Adrenal gland (tissue), 12 donors: ENCODE data around the gene KLHL11. TPM values are rescaled to one million over a fixed set of nuclear protein-coding genes. Genes with fewer than 3 reads are reported as not detected.
"Not testable (repeated sequence)": the region's sequence is repeated elsewhere in the genome, so short reads cannot be mapped to it uniquely, and the experiment has no call there.

ENCODE experiments used
- DNase-seq, 7 donors: peaks; one replicate each; pipeline ENCODE4 v3.0.0-alpha.2; 2019 to 2020
- H3K27ac ChIP-seq, 5 donors: fragments of 200-600 bp; sonication (generic) in 4 of 5; 1 replicate in 3 of 5; 2 replicates in 2 of 5; pipeline versions ENCODE4 v1.5.1 to v1.8.0; 2016 to 2020; ENCODE audit warnings: mild to moderate bottlenecking in 1 of 5
- H3K27me3 ChIP-seq: fragments of 200-600 bp; 2 replicates; pipeline ENCODE4 v1.8.0; 2021
- H3K36me3 ChIP-seq, 2 donors: fragments of 200-600 bp; replicated peaks in 1 of 2; 1 replicate in 1 of 2; 2 replicates in 1 of 2; pipeline versions ENCODE4 v1.5.1 to v1.8.0; 2018 to 2022
- H3K4me1 ChIP-seq, 2 donors: fragments of 200-600 bp; replicated peaks in 1 of 2; 1 replicate in 1 of 2; 2 replicates in 1 of 2; pipeline versions ENCODE4 v1.5.1 to v1.8.0; 2018 to 2021
- H3K4me3 ChIP-seq, 4 donors: fragments of 200-600 bp; sonication (generic) in 3 of 4; one replicate each; pipeline ENCODE4 v1.5.1; 2016 to 2018
- H3K9me3 ChIP-seq, 3 donors: fragments of 200-600 bp; sonication (generic) in 1 of 3; replicated peaks in 1 of 3; 1 replicate in 2 of 3; 2 replicates in 1 of 3; pipeline versions ENCODE4 v1.5.1 to v1.8.0; 2016 to 2021
- CTCF ChIP-seq, 6 experiments: fragments of 450-650 bp in 4 of 6; fragments of 200-600 bp in 2 of 6; sonication (generic) in 1 of 6; IDR thresholded peaks; 1 replicate in 5 of 6; 2 replicates in 1 of 6; pipeline versions ENCODE4 v1.5.1 to v1.8.0; 2016 to 2021; ENCODE audit warnings: antibody characterized with exemption in 6 of 6, mild to moderate bottlenecking in 2 of 6, moderate library complexity in 1 of 6
- POLR2A ChIP-seq, 2 donors: fragments of 450-650 bp; IDR thresholded peaks; one replicate each; pipeline ENCODE4 v1.6.1; 2017; ENCODE audit warnings: antibody characterized with exemption in 2 of 2, mild to moderate bottlenecking in 2 of 2, moderate library complexity in 1 of 2
- whole genome bisulfite sequencing, 4 donors: extraction: QIAGEN DNeasy Blood & Tissue Kit in 2 of 4; methylation state at CpG; one replicate each; pipeline versions ENCODE4 v1.1.5 to v1.1.7; 2013 to 2017; 5-methylcytosine and 5-hydroxymethylcytosine counted together
- intact Hi-C, 2 donors: fragments of 100-400 bp; cut with DNase I; formaldehyde crosslinking; loops; one replicate each; pipeline versions ENCODE4 v1.14.1 to v1.15.0; 2022 to 2023
- polyA plus RNA-seq, 3 donors: library from polyadenylated mRNA; stranded (reverse); fragments of 200-250 nt in 2 of 3; fragments of 350-450 nt in 1 of 3; fragmentation: Illumina TruSeq in 1 of 3; extraction: RNeasy Lipid Tissue Mini Kit (QIAGEN cat#74804) in 1 of 3; gene quantifications; one replicate each; pipeline ENCODE4 v1.2.3, GENCODE V29; 2013 to 2014
- total RNA-seq, 9 donors: library from RNA; depleted of rRNA in 4 of 9; stranded (reverse); fragments of >200 nt in 4 of 9; fragments of 120-200 nt in 1 of 9; fragmentation: NEBNext Ultra II Directional in 1 of 9; extraction: Animal tissue kit (Norgen Biotek cat#: 25700) in 1 of 9; gene quantifications; one replicate each; pipeline versions ENCODE4 v1.1.0 to v1.2.4, GENCODE V29; 2013 to 2023
- donor health status: healthy with polysubstance abuse.
- donor health status: Bipolar disorder and iron deficiency.
- donor health status: DM: yes; HTN: yes; CAD: no.
- donor health status: DM: no; HTN: no; CAD: no.
- donor health status: DM: no; HTN: no; CAD: no.
- donor health status: DM: yes; HTN: yes; CAD: no.

KLHL11 gene
- total and polyA plus RNA-seq, 12 donors: 0.17 to 42.9 (median 18.3) TPM

GRCh38 chr17:41849251-41849990 is 15.8 kb downstream of the KLHL11 start:
- Histone ChIP-seq H3K27ac (no peak overlapping the region), H3K36me3 (peaks cover 0 to 11% of the 10 kb centered on the region in 2 donors), H3K4me1 (peaks cover 0 to 7% of the 10 kb centered on the region in 2 donors), H3K4me3 (no peak overlapping the region), H3K9me3 (no peaks in the 10 kb centered on the region), H3K27me3 (no peaks in the 10 kb centered on the region)
- intact Hi-C loops: no loop called here
- DNase-seq: no peak
- no peak for TF ChIP-seq CTCF (IDR thresholded peaks at IDR 0.05)
- TF ChIP-seq POLR2A (IDR thresholded peaks at IDR 0.05): no peak
- WGBS, 4 donors: 77 to 86% (median 83%) methylated on average over 4 of the region's 4 CpGs

GRCh38 chr17:41848788-41849187 is 16.4 kb downstream of the KLHL11 start:
- intact Hi-C loops: no loop called here
- Histone ChIP-seq H3K9me3 (no peaks in the 10 kb centered on the region), H3K27me3 (no peaks in the 10 kb centered on the region), H3K36me3 (peaks cover 0 to 4% of the 10 kb centered on the region in 2 donors), H3K4me3 (no peak overlapping the region), H3K27ac (no peak overlapping the region), H3K4me1 (peaks cover 0 to 7% of the 10 kb centered on the region in 2 donors)
- TF ChIP-seq POLR2A (IDR thresholded peaks at IDR 0.05) (no peak), CTCF (IDR thresholded peaks at IDR 0.05) (no peak)
- no peak for DNase-seq
- WGBS, 4 donors: 76 to 85% (median 81%) methylated on average over 4 of the region's 4 CpGs

DNA sequence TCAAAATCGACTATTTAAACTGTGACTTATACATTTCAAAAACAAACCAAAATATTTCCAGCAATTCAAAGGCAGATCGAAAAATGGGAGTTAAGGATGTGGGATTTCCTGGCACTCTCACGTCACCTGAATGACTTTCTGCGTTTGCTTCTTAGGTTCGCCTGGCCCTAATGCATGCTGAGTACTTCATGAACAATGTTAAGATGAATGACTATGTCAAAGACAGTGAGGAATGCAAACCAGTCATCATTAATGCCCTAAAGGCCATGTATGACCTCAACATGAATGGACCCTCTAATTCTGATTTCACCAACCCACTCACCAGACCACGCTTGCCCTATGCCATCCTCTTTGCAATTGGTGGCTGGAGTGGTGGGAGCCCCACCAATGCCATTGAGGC is 20.3 kb downstream of the KLHL11 start:
- H3K4me3 ChIP-seq: no peak overlapping the region
- no peaks in the 10 kb centered on the region for H3K27me3 ChIP-seq
- no peaks in the 10 kb centered on the region for H3K36me3 ChIP-seq
- no peak for DNase-seq
- WGBS, 4 donors: 91 to 95% (median 93%) methylated on average over 6 of the region's 6 CpGs
- H3K27ac ChIP-seq: no peak overlapping the region
- no peaks in the 10 kb centered on the region for H3K4me1 ChIP-seq
- H3K9me3 ChIP-seq: no peaks in the 10 kb centered on the region
- no peak for TF ChIP-seq CTCF (IDR thresholded peaks at IDR 0.05)
- TF ChIP-seq POLR2A (IDR thresholded peaks at IDR 0.05): no peak
- intact Hi-C loops: no loop called here

- 79 to 88% (median 84%) methylated on average over 6 of the region's 6 CpGs for WGBS, 4 donors
- H3K9me3 ChIP-seq, H3K36me3 ChIP-seq, H3K4me3 ChIP-seq, intact Hi-C loops, H3K4me1 ChIP-seq, H3K27ac ChIP-seq, H3K27me3 ChIP-seq, DNase-seq: not testable (repeated sequence)
These were observed 24.4 kb downstream of the KLHL11 start for GRCh38 chr17:41840781-41841180.

DNA sequence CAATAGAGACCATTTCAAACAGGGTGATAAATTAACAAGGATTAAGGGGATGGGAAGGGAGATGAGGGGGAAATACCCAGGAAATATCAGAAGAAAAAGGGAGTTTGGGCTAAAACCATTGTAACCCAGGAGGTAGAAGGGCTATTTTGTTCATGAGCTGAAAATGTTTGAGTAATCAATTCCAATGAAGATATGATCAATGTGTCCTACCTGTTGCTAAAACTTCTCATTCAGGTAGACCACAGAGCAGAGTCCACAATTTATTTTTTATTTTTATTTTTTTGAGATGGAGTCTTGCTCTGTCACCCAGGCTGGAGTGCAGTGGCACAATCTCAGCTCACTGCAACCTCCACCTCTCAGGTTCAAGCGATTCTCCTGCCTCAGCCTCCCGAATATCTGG is 25.8 kb downstream of the KLHL11 start:
- H3K9me3 ChIP-seq, H3K27me3 ChIP-seq, H3K27ac ChIP-seq, DNase-seq, H3K36me3 ChIP-seq, H3K4me3 ChIP-seq, intact Hi-C loops: not testable (repeated sequence)
- 88 to 95% (median 91%) methylated on average over 2 of the region's 2 CpGs for WGBS, 4 donors
- H3K4me1 ChIP-seq: peaks cover 0 to 15% of the 10 kb centered on the region in 2 donors
